ENCODE results near the gene PHTF2. TPM values are rescaled to one million over a fixed set of nuclear protein-coding genes. Genes with fewer than 3 reads are reported as not detected.

PHTF2 gene
- total RNA-seq (26.9 and 27.1 TPM in 2 replicates), polyA plus RNA-seq (13.3 and 15.7 TPM in 2 replicates)

GRCh38 chr7:77798394-77799077 is at the start of gene PHTF2, which contains the start of gene TMEM60:
PHTF2 (plus strand) TSS chr7:77798773.
TMEM60 (minus strand) TSS chr7:77798434; CDS start chr7:77794373, 4,061 bp downstream.
- peaks cover 69% of the 10 kb centered on the region for H3K79me2 ChIP-seq
- peak; percentile 99 for DNase-seq (ENCODE audit: low spot score)
- peak within 1 kb of the TSS; percentile 84 for H3K4me2 ChIP-seq
- H3K9me2 ChIP-seq (replicated peaks; ENCODE audit: insufficient read depth) = no peaks in the 10 kb centered on the region
- peak within 1 kb of the TSS; percentile 82 for H3K27ac ChIP-seq
- H3K27me3 ChIP-seq = no peaks in the 10 kb centered on the region
- peak within 1 kb of the TSS; percentile 70 for H2AFZ ChIP-seq
- WGBS (ENCODE audit: low lambda C conversion rate, missing lambda C conversion rate) = under 1% methylated on average over 58 of the region's 61 CpGs
- TF ChIP-seq CTCF (IDR thresholded peaks at IDR 0.05; ENCODE audit: poor library complexity) (peak; percentile 55), EZH2 (IDR thresholded peaks at IDR 0.05; ENCODE audit: borderline replicate concordance) (no peak), EZH2phosphoT487 (IDR thresholded peaks at IDR 0.05; ENCODE audit: low read depth, severe bottlenecking, unreplicated experiment) (no peak)
- H3K36me3 ChIP-seq (replicated peaks; ENCODE audit: insufficient read depth, low read depth) = no peaks in the 10 kb centered on the region
- no peaks in the 10 kb centered on the region for H4K20me1 ChIP-seq (ENCODE audit: insufficient read depth, poor library complexity, severe bottlenecking)
- peaks cover 12% of the 10 kb centered on the region for H3K4me1 ChIP-seq (ENCODE audit: insufficient read depth)
- H3K4me3 ChIP-seq = peak within 1 kb of the TSS; percentile 72
- no peaks in the 10 kb centered on the region for H3K9me3 ChIP-seq (ENCODE audit: low read depth)

GRCh38 chr7:77752016-77752415 is 46.6 kb upstream of the PHTF2 start:
- Histone ChIP-seq H3K79me2 (peaks cover 94% of the 10 kb centered on the region), H3K4me3 (no peak overlapping the region), H3K4me2 (no peak overlapping the region), H3K4me1 (ENCODE audit: insufficient read depth) (peaks cover 5% of the 10 kb centered on the region), H3K36me3 (replicated peaks; ENCODE audit: insufficient read depth, low read depth) (no peaks in the 10 kb centered on the region), H3K27me3 (no peaks in the 10 kb centered on the region), H3K27ac (no peak overlapping the region), H3K9me3 (ENCODE audit: low read depth) (no peaks in the 10 kb centered on the region), H2AFZ (no peak overlapping the region), H3K9me2 (replicated peaks; ENCODE audit: insufficient read depth) (no peaks in the 10 kb centered on the region), H4K20me1 (ENCODE audit: insufficient read depth, poor library complexity, severe bottlenecking) (no peaks in the 10 kb centered on the region)
- DNase-seq (ENCODE audit: low spot score) = no peak
- 70% methylated on average over 2 of the region's 2 CpGs for WGBS (ENCODE audit: low lambda C conversion rate, missing lambda C conversion rate)
- no peak for TF ChIP-seq EZH2phosphoT487 (IDR thresholded peaks at IDR 0.05; ENCODE audit: low read depth, severe bottlenecking, unreplicated experiment)
- no peak for TF ChIP-seq CTCF (IDR thresholded peaks at IDR 0.05; ENCODE audit: poor library complexity)
- no peak for TF ChIP-seq EZH2 (IDR thresholded peaks at IDR 0.05; ENCODE audit: borderline replicate concordance)

GRCh38 chr7:77753173-77753572 is 45.4 kb upstream of the PHTF2 start:
- H4K20me1 ChIP-seq (ENCODE audit: insufficient read depth, poor library complexity, severe bottlenecking) = no peaks in the 10 kb centered on the region
- no peaks in the 10 kb centered on the region for H3K9me2 ChIP-seq (replicated peaks; ENCODE audit: insufficient read depth)
- no peaks in the 10 kb centered on the region for H3K4me1 ChIP-seq (ENCODE audit: insufficient read depth)
- H3K79me2 ChIP-seq = peaks cover 88% of the 10 kb centered on the region
- TF ChIP-seq CTCF (IDR thresholded peaks at IDR 0.05; ENCODE audit: poor library complexity) (no peak), EZH2 (IDR thresholded peaks at IDR 0.05; ENCODE audit: borderline replicate concordance) (no peak), EZH2phosphoT487 (IDR thresholded peaks at IDR 0.05; ENCODE audit: low read depth, severe bottlenecking, unreplicated experiment) (no peak)
- no peaks in the 10 kb centered on the region for H3K9me3 ChIP-seq (ENCODE audit: low read depth)
- no peak overlapping the region for H3K27ac ChIP-seq
- DNase-seq (ENCODE audit: low spot score) = no peak
- H3K4me2 ChIP-seq = no peak overlapping the region
- no peak overlapping the region for H2AFZ ChIP-seq
- H3K36me3 ChIP-seq (replicated peaks; ENCODE audit: insufficient read depth, low read depth) = no peaks in the 10 kb centered on the region
- H3K27me3 ChIP-seq = no peaks in the 10 kb centered on the region
- H3K4me3 ChIP-seq = no peak overlapping the region
- 91% methylated on average over 1 of the region's 1 CpG for WGBS (ENCODE audit: low lambda C conversion rate, missing lambda C conversion rate)

All from hepatocyte (in vitro differentiated cells).